C4-2B (cell line): ENCODE results near the gene ZFYVE9.
A peak's percentile ranks its signal among the peaks of the same experiment; 100 is the strongest.

Experiments
- H3K27ac ChIP-seq: fragments of 450-650 bp; 2 replicates; pipeline ENCODE4 v1.5.1; 2017
- CTCF ChIP-seq: fragments of 450-650 bp; conservative IDR thresholded peaks from 2 replicates; pipeline ENCODE4 v1.5.1; 2017; ENCODE audit warnings: mild to moderate bottlenecking
- ZFX ChIP-seq: fragments of 450-650 bp; IDR thresholded peaks from 2 replicates; pipeline ENCODE4 v1.6.1; 2017

ZFYVE9 gene

GRCh38 chr1:52239708-52240001 lies 97.8 kb downstream of the ZFYVE9 start:
- H3K27ac ChIP-seq, result no peak overlapping the region
- TF ChIP-seq ZFX, result no peak
- TF ChIP-seq CTCF, result no peak

GRCh38 chr1:52240592-52241210 lies 98.8 kb downstream of the ZFYVE9 start:
- no peak overlapping the region for H3K27ac ChIP-seq
- TF ChIP-seq ZFX (no peak), CTCF (no peak)

- no peak overlapping the region for H3K27ac ChIP-seq
- no peak for TF ChIP-seq CTCF
- TF ChIP-seq ZFX, result no peak
Observed at GRCh38 chr1:52243221-52243987, 101.5 kb downstream of the ZFYVE9 start.

- TF ChIP-seq ZFX, result no peak
- no peak for TF ChIP-seq CTCF
- H3K27ac ChIP-seq, result no peak overlapping the region
Observed at GRCh38 chr1:52249831-52250230, 107.9 kb downstream of the ZFYVE9 start.

GRCh38 chr1:52253421-52253820 lies 111.5 kb downstream of the ZFYVE9 start:
- TF ChIP-seq CTCF (no peak), ZFX (no peak)
- H3K27ac ChIP-seq, result no peak overlapping the region

- TF ChIP-seq ZFX, result no peak
- TF ChIP-seq CTCF, result no peak
- H3K27ac ChIP-seq, result peak overlapping the region; percentile 37; the same call in 1 of the 2 replicates
Observed at GRCh38 chr1:52259886-52260285, 118.0 kb downstream of the ZFYVE9 start.

- H3K27ac ChIP-seq, result peak overlapping the region; percentile 46
- no peak for TF ChIP-seq CTCF
- no peak for TF ChIP-seq ZFX
Observed at GRCh38 chr1:52263153-52263910, 121.4 kb downstream of the ZFYVE9 start.
